ENCODE measurements around the gene SNRNP40. TPM values are rescaled to one million over a fixed set of nuclear protein-coding genes. Genes with fewer than 3 reads are reported as not detected.

The SNRNP40 gene
- total RNA-seq, 1 donor from 2014 or later = 32.3 TPM

DNA sequence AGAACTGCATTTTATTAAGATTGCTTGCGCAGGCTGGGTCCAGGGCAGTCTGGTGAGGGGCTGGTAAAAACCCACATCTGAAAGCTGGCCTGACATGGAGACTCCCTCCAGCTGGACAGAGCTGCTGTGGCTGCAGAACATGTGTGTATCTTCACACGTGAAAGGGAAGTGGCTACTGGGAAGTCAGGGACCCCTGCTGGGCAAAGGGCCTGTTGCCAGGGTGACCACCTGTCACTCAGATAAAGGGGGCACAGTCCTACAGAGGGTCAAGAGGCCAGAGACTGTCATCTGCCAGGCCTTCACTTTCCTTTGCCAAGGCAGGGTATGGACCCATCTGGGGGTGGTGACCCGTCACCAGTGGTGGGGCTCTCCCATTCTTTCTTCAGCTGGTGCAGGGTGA is 74.4 kb downstream of the SNRNP40 start:
- Mint-ChIP-seq H3K27me3 (ENCODE audit: low read depth) (peaks cover 13% of the 10 kb centered on the region), H3K4me1 (ENCODE audit: low read depth) (no peaks in the 10 kb centered on the region), H3K4me3 (ENCODE audit: unreplicated experiment) (no peak overlapping the region), H3K9me3 (ENCODE audit: low read depth) (no peaks in the 10 kb centered on the region), H3K36me3 (ENCODE audit: low read depth) (no peaks in the 10 kb centered on the region), H3K27ac (ENCODE audit: unreplicated experiment) (no peak overlapping the region)
- DNase-seq (ENCODE audit: low spot score) = no peak
- TF ChIP-seq, protein P1, sequence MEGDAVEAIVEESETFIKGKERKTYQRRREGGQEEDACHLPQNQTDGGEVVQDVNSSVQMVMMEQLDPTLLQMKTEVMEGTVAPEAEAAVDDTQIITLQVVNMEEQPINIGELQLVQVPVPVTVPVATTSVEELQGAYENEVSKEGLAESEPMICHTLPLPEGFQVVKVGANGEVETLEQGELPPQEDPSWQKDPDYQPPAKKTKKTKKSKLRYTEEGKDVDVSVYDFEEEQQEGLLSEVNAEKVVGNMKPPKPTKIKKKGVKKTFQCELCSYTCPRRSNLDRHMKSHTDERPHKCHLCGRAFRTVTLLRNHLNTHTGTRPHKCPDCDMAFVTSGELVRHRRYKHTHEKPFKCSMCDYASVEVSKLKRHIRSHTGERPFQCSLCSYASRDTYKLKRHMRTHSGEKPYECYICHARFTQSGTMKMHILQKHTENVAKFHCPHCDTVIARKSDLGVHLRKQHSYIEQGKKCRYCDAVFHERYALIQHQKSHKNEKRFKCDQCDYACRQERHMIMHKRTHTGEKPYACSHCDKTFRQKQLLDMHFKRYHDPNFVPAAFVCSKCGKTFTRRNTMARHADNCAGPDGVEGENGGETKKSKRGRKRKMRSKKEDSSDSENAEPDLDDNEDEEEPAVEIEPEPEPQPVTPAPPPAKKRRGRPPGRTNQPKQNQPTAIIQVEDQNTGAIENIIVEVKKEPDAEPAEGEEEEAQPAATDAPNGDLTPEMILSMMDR (IDR thresholded peaks at IDR 0.05) = no peak

DNA sequence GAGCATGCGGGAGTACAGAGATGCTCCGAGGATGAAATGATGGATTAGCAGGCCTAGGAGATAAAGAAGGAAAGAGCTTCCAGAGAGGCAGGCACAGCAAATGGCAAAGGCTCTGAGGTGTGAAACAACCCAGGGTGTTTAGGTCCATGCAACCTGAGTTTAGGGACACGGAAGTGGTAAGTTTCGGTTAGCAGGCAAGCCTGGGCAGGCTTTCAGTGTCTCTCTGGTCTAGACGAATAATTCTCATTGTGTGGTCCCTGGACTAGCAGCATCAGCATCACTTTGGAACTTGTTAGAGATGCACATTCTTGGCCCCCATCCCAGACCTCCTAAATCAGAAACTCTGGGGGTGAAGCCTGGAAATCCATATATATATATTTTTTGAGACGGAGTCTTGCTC is 75.5 kb downstream of the SNRNP40 start:
- H3K9me3 Mint-ChIP-seq (ENCODE audit: low read depth) = no peaks in the 10 kb centered on the region
- H3K36me3 Mint-ChIP-seq (ENCODE audit: low read depth) = no peaks in the 10 kb centered on the region
- TF ChIP-seq, protein P1 (IDR thresholded peaks at IDR 0.05) = no peak
- DNase-seq (ENCODE audit: low spot score) = no peak
- no peak overlapping the region for H3K4me3 Mint-ChIP-seq (ENCODE audit: unreplicated experiment)
- peaks cover 3% of the 10 kb centered on the region for H3K4me1 Mint-ChIP-seq (ENCODE audit: low read depth)
- peaks cover 13% of the 10 kb centered on the region for H3K27me3 Mint-ChIP-seq (ENCODE audit: low read depth)
- H3K27ac Mint-ChIP-seq (ENCODE audit: unreplicated experiment) = no peak overlapping the region

DNA sequence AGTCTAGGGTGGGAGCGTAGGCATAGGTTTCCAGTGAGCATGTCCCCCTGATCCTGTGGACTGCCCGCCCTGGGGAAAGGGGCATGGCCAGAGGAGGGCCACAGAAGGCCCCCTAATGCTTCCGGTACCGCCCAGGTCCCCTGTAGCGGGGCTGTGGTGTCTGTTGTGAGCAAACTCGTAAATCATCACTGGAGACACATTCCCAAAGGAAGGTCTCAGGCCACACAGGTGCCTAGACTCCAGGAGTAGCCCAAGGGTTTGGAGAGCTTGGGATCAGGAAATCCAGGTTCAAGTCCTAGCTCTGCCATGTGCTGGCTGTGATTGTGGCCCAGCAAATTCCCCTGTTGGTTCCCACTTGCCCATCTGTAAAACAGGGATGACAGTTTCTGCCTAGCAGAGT is 77.1 kb downstream of the SNRNP40 start:
- H3K27ac Mint-ChIP-seq (ENCODE audit: unreplicated experiment) = no peak overlapping the region
- H3K4me3 Mint-ChIP-seq (ENCODE audit: unreplicated experiment) = no peak overlapping the region
- H3K9me3 Mint-ChIP-seq (ENCODE audit: low read depth) = no peaks in the 10 kb centered on the region
- H3K27me3 Mint-ChIP-seq (ENCODE audit: low read depth) = peaks cover 12% of the 10 kb centered on the region
- H3K36me3 Mint-ChIP-seq (ENCODE audit: low read depth) = no peaks in the 10 kb centered on the region
- DNase-seq (ENCODE audit: low spot score) = no peak
- H3K4me1 Mint-ChIP-seq (ENCODE audit: low read depth) = peaks cover 7% of the 10 kb centered on the region
- TF ChIP-seq, protein P1 (IDR thresholded peaks at IDR 0.05) = no peak

DNA sequence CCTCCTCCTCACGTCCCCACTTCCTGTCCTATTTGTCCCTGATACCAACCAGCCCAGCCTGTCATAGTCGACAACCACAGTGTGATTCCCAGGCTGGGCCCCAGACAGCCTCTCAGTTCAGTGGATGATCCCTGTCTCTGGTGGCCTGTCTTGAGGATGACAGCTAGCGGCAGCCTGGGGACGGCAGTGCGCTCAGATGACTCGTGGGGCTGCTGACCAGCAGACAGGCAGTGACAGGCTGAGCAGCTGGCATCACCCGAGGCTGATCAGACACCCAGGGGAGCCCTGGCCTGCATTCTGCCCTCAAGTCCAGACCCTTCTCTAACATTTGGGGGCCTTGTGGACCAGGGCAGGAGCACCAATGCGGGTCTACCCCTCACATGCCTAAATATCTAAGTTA is 77.9 kb downstream of the SNRNP40 start:
- Mint-ChIP-seq H3K27me3 (ENCODE audit: low read depth) (peaks cover 6% of the 10 kb centered on the region), H3K27ac (ENCODE audit: unreplicated experiment) (no peak overlapping the region), H3K9me3 (ENCODE audit: low read depth) (no peaks in the 10 kb centered on the region), H3K4me3 (ENCODE audit: unreplicated experiment) (no peak overlapping the region), H3K4me1 (ENCODE audit: low read depth) (peaks cover 7% of the 10 kb centered on the region), H3K36me3 (ENCODE audit: low read depth) (no peaks in the 10 kb centered on the region)
- TF ChIP-seq, protein P1 (IDR thresholded peaks at IDR 0.05) = no peak
- no peak for DNase-seq (ENCODE audit: low spot score)

DNA sequence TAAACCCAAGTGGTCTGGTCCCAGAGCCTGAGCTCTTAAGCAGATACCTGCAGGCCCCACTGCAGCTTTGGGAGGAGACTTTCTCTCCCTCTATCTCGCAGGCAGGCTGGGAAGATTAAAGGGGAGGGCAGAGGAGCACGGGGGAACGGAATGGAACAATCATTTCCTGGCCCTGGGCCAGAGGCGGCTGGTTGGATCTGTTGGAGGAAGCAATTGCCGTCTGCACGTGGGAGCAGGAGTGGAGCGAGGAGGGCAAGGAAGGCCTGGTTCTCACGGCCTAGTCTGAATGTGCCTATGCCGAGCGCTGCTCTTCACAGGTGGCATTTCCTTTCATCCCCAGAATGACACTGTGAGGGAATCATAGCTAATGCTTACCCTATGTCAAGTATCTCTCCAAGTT is 80.6 kb downstream of the SNRNP40 start:
- Mint-ChIP-seq H3K4me3 (ENCODE audit: unreplicated experiment) (no peak overlapping the region), H3K9me3 (ENCODE audit: low read depth) (peaks cover 8% of the 10 kb centered on the region), H3K36me3 (ENCODE audit: low read depth) (no peaks in the 10 kb centered on the region), H3K27ac (ENCODE audit: unreplicated experiment) (no peak overlapping the region), H3K27me3 (ENCODE audit: low read depth) (peaks cover 3% of the 10 kb centered on the region), H3K4me1 (ENCODE audit: low read depth) (peaks cover 7% of the 10 kb centered on the region)
- TF ChIP-seq, protein P1 (IDR thresholded peaks at IDR 0.05) = no peak
- no peak for DNase-seq (ENCODE audit: low spot score)
